Right lobe of liver (tissue), 6 donors: ENCODE measurements around the gene KLHL25. TPM values are rescaled to one million over a fixed set of nuclear protein-coding genes. Genes with fewer than 3 reads are reported as not detected.
A peak's percentile ranks its signal among the peaks of the same experiment; 100 is the strongest.

Source experiments
- ATAC-seq, 4 donors: fragments of 200-7000 bp; cut with Tn5 transposase; one replicate each; pipeline ENCODE4 v1.9.1; 2020; ENCODE audit warnings: mild to moderate bottlenecking in 4 of 4, moderate library complexity in 4 of 4
- DNase-seq, 3 donors: peaks; one replicate each; pipeline ENCODE4 v3.0.0-alpha.2; 2020
- H3K27ac ChIP-seq, 3 donors: fragments of 200-600 bp; one replicate each; pipeline ENCODE4 v1.8.0; 2022
- H3K27me3 ChIP-seq, 2 donors: fragments of 200-600 bp; one replicate each; pipeline ENCODE4 v1.8.0; 2022
- H3K36me3 ChIP-seq, 4 donors: fragments of 200-600 bp; sonication (generic) in 1 of 4; one replicate each; pipeline versions ENCODE4 v1.5.1 to v1.8.0; 2017 to 2022; ENCODE audit warnings: control low read depth in 1 of 4
- H3K4me1 ChIP-seq, 4 donors: fragments of 200-600 bp; sonication (generic) in 1 of 4; one replicate each; pipeline versions ENCODE4 v1.5.1 to v1.8.0; 2017 to 2022; ENCODE audit warnings: control low read depth in 1 of 4
- H3K4me3 ChIP-seq, 3 donors: fragments of 200-600 bp; one replicate each; pipeline ENCODE4 v1.8.0; 2022
- H3K9me3 ChIP-seq, 4 donors: fragments of 200-600 bp; sonication (generic) in 1 of 4; one replicate each; pipeline versions ENCODE4 v1.5.1 to v1.8.0; 2017 to 2022; ENCODE audit warnings: control low read depth in 1 of 4
- CTCF ChIP-seq, 4 donors: fragments of 200-600 bp in 3 of 4; fragments of 450-650 bp in 1 of 4; IDR thresholded peaks; one replicate each; pipeline versions ENCODE4 v1.5.1 to v1.8.0; 2016 to 2022; ENCODE audit warnings: antibody characterized with exemption in 4 of 4, mild to moderate bottlenecking in 2 of 4
- POLR2A ChIP-seq: fragments of 450-650 bp; IDR thresholded peaks from one replicate; pipeline ENCODE4 v1.6.1; 2017; ENCODE audit warnings: antibody characterized with exemption, mild to moderate bottlenecking
- WGBS: methylation state at CpG from one replicate; pipeline ENCODE4 v1.1.6; 2018; ENCODE audit warnings: low coverage, low lambda C conversion rate; ENCODE audit not compliant: insufficient coverage; ENCODE audit errors: missing lambda C conversion rate; 5-methylcytosine and 5-hydroxymethylcytosine counted together
- intact Hi-C, 2 donors: fragments of 100-400 bp; cut with DNase I; formaldehyde crosslinking; loops; one replicate each; pipeline versions ENCODE4 v1.11.2 to v1.14.1; 2022
- total RNA-seq, 6 experiments: library from RNA; depleted of rRNA in 2 of 6; stranded (reverse); fragments of >200 nt in 2 of 6; fragmentation: NEBNext Ultra II Directional in 3 of 6; extraction: Animal tissue kit (Norgen Biotek cat#: 25700) in 3 of 6; gene quantifications; one replicate each; pipeline versions ENCODE4 v1.1.0 to v1.2.4, GENCODE V29; 2016 to 2023
- donor health status: DM: no; HTN: yes; CAD: no.
- donor health status: DM: no; HTN: no; CAD: no.
- donor health status: DM: no; HTN: no; CAD: no.
- donor health status: DM: no; HTN: yes; CAD: no.
- donor health status: DM: no; HTN: yes; CAD: no.

KLHL25 gene
- total RNA-seq, 6 experiments from 2014 or later = 5.8 to 21.7 (median 13.4) TPM

GRCh38 chr15:85795337-85796305 is 896 bp upstream of the KLHL25 start:
- WGBS = 53% methylated on average over 15 of the region's 15 CpGs
- ATAC-seq (no peak), DNase-seq (no peak)

DNA sequence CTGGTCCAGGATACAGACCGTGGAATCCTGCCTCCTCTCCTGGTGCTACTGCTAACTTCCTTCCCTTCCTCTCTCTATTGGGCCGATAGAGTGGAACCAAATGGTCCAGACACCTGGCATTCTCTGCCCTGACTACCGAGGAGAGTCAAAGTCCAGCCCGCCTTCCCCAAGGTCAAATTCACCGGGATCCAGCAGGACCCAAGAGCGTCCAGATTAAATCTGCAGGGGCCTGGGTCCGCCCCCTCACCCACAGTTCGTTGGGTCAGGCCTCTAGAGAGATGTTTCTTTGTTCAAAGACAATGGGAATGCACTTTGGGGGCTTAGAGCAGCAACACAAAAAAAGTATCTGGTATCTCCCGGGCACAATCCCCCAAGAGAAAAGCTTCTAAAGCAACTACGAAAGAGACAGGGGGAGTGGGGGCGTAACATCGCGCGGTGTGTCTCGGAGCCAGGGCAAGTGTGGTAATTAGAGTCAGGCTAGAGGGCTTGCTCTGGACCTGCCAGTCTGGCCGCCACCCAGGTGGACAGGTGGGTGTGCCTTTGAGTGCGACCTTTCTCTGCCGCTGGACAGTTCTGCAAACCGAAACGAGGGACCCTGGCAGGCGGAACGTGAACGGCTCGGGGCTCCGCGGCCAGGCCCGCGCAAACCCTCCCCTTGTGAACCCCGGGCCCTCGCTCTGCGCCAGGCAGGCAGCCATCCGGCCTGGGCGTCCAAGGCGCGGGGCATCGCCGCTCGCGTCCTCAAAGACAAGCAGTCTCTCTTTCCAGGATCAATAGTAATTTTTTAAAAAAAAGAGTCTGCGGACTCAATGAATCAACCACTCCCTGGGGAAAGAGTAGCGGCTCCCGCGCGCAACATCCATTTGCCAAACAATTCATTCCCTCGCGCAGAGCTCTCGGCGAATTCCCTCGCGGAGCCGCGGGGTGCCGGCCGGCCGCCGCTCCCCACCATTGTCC is 806 bp downstream of the KLHL25 start:
- peak; percentile 81 to 90 (median 88) for DNase-seq
- WGBS = 0% methylated on average over 29 of the region's 56 CpGs
- H3K36me3 ChIP-seq = no peaks in the 10 kb centered on the region
- H3K4me3 ChIP-seq = peak overlapping the region; percentile 84 to 96 (median 89)
- no peaks in the 10 kb centered on the region for H3K9me3 ChIP-seq
- TF ChIP-seq CTCF (IDR thresholded peaks at IDR 0.05) (no peak), POLR2A (no peak)
- H3K27me3 ChIP-seq = no peaks in the 10 kb centered on the region
- ATAC-seq = peak; percentile 64 to 71 (median 66)
- intact Hi-C loops = no loop called here
- peak overlapping the region; percentile 84 to 96 (median 95) for H3K27ac ChIP-seq
- peaks cover 0 to 16% (median 3%) of the 10 kb centered on the region in 4 donors for H3K4me1 ChIP-seq

More at GRCh38 chr15:85795337-85796305, 896 bp upstream of the KLHL25 start:
- TF ChIP-seq POLR2A = no peak
- TF ChIP-seq CTCF (IDR thresholded peaks at IDR 0.05) = no peak
- intact Hi-C loops = no loop called here
- H3K36me3 ChIP-seq = no peaks in the 10 kb centered on the region
- H3K27ac ChIP-seq = peak overlapping the region in 1 of 3 donors; percentile 60
- H3K27me3 ChIP-seq = no peaks in the 10 kb centered on the region
- peaks cover 0 to 21% (median 4%) of the 10 kb centered on the region in 4 donors for H3K4me1 ChIP-seq
- peak overlapping the region; percentile 18 to 44 (median 23) for H3K4me3 ChIP-seq
- H3K9me3 ChIP-seq = no peaks in the 10 kb centered on the region

GRCh38 chr15:85792912-85793590 is 1.7 kb downstream of the KLHL25 start:
- intact Hi-C loops = no loop called here
- peak overlapping the region in 1 of 3 donors; percentile 96 for H3K27ac ChIP-seq

More at GRCh38 chr15:85792912-85793590, 1.7 kb downstream of the KLHL25 start:
- no peaks in the 10 kb centered on the region for H3K27me3 ChIP-seq
- H3K4me3 ChIP-seq = peak overlapping the region; percentile 84 to 96 (median 89)
- no peak for ATAC-seq
- no peaks in the 10 kb centered on the region for H3K36me3 ChIP-seq
- no peak for DNase-seq
- peaks cover 0 to 16% (median 3%) of the 10 kb centered on the region in 4 donors for H3K4me1 ChIP-seq
- TF ChIP-seq POLR2A (no peak), CTCF (IDR thresholded peaks at IDR 0.05) (no peak)
- WGBS = 73% methylated on average over 12 of the region's 14 CpGs
- H3K9me3 ChIP-seq = no peaks in the 10 kb centered on the region
